HG03097 (cell line): ENCODE measurements around the gene PTRHD1.

ENCODE experiments used
- ATAC-seq: cut with Tn5 transposase; IDR thresholded peaks from one replicate; pipeline ENCODE4 v1.9.1; 2021; ENCODE audit not compliant: unreplicated experiment, low FRiP score

Gene PTRHD1

GRCh38 chr2:24830786-24831185 lies 37.6 kb upstream of the PTRHD1 start:
- no peak for ATAC-seq

DNA sequence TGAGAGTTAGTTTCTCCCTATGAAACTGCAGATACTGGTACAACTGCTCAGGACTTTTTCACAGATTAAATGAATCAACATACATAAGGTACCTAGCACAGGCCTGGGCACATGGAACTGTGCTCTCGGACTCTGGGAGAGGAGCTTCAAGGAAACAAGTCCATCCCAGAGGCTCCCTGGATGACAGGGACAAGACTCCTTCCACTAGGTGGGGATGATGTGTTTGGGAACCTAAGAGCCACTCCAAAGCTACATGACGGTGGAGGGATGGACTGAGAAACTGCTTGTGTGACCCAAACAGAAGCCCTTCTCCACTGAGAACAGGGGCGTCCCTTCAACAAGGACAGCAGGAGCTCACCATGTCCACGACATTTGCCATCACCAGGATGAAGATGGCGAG lies 37.2 kb upstream of the PTRHD1 start:
- no peak for ATAC-seq

DNA sequence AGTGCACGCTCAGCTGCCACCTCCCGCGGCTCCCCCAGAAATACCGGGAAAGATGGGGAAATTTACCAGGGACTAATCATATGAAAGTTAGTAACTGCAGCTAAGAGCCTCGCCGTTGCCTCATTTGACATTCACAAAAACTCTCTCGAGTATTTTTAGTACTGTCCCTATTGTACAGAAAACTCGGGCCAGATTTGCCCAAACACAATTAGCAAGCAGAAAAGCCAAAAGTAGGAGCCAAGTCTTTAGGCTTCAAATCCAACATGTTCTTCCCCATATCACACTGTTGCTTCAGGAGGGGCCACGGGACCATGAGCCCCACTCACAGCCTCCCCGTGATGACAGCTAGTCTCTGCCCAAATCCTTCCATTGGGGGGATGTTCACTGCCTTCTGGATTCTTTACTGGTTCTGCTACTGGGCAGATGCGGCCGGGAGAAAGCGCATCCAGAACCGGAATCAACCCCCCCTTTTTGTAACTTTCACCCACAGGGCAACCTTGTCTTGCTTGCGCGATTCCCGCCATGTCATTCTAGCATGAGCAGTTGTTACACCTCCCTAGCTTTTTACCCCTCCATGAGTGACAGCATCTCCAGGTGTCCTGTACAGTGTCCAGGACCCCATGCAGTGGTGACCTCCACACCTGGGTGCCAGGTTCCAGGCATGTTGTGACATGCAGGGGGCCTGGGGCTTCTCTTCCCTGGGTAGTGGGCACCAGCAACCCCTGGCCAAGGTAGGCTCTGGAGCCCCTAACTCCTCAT lies 35.2 kb upstream of the PTRHD1 start:
- ATAC-seq: no peak

DNA sequence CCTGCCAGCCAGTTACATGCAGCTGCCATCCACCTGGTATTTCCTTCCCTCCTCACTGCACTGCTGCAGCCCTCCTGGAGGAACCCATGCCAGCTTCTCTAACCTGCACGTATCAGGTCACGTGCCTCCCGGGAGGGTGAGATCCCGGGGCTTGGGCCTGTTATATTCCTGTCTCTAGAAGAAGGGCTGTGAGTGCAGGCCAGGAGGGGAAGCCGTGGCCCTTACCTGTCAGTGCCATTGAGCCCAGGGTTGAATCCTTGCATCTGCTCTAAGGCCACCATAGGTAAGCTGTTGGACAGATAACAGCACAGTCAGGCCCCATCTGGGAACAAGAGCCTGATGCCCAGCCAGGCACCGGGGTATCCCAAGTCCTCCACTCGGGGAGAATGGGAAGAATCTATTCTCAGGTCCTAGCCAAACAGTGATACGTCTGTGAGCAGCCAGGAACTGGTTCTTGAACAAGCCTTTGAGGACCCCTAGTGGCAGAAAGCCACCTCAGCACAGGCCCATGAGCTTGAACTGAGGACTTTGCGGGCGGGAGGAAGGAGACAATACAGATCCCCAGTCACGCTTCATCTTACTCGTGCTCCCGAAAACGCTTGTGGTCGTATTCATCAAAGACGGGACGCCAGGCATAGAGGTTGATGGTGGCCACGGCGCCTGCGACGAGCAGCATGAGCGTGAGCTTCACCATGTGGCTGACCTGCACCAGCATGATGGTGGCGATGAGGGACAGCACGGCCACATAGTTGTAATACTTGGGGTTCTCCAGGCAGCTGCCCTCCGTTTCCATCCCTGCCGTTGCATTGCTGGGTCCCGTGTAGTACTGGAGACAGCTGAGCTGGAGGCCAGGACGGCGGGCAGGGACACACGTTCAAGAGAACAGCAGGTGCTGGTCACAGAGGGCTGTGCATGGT lies 34.4 kb upstream of the PTRHD1 start:
- no peak for ATAC-seq

DNA sequence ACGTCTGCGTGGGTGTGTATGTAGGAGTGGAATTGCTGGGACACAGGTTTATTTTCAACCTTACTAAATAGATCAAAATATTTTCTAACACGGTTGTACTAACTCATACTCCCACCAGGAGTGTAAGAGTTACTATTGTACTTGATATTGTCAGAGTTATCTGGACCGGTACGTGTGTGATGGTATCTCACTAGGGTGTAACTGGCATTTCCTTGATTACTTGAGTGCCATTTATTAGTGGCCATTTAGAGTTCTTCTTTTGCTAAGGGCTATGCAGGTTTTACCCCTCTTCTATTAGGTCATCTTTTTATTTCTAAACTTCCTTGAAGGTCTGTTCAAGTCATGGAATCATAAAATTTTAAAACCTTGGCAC lies 33.6 kb upstream of the PTRHD1 start:
- no peak for ATAC-seq

DNA sequence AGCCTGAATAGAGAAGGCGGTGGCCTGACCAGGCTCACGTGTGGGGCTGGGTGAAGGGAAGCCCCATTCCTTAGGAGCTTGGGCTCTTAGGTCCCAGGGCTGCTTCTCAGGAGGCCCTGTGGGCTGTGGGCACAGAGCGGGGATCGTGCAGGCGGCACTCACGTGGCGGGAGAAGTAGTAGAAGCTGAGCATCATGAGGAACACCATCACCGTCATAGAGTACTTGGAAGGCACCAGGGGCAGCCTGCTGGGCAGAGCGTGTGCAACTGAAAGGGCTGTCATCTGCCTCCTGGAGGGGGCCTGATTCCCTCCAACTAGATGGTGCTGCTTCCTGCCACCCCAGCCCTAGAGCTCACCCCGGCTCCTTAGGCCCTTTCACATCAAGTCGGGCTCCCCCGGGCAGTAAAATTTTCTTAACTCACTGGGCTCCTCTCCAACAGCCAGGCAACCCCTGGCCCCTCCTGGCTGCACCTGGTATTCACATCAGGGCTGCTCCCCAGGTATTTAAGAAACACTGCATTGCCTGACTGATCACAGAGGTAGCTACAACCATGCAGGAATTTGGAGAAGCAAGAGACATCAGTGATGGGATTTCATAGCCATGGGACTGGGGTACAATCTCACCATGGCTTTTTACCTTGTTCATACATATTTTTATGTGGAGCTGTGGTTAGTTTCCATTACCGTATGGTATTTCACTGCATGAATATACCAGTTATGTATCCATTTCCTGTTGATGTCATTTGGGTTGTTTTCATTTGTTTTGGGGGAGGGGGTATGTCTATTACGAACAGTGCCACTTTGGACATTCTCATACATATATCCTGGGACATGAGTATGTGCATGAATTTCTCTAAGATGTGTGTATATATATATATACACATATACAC lies 32.9 kb upstream of the PTRHD1 start:
- ATAC-seq: no peak

- ATAC-seq: no peak
Measured at GRCh38 chr2:24824966-24825882, 32.0 kb upstream of the PTRHD1 start.

DNA sequence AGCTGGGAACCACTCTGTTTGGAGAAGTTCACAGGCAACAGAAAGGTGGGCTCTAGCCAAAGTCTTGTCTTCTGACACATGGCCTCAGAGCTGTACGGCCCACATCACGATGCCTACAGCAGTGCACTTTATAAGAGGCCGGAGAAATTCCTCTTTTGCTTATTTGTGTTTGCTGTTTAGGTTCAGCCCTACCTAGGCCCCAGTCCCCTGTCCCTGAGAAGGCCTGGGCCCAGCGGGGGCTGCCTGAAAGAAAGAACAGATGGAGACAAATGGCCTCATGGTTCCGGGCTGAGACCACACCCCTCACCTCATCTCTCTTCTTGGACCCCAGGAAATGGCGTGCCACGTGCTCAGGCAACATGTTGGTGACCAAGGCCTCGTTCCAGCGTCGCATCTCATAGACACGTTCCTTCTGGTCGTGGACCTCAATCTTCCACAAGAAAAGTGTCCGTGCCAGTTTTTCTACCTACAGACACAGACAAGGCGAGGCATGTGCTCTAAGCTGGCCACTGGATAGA lies 30.9 kb upstream of the PTRHD1 start:
- ATAC-seq: no peak

DNA sequence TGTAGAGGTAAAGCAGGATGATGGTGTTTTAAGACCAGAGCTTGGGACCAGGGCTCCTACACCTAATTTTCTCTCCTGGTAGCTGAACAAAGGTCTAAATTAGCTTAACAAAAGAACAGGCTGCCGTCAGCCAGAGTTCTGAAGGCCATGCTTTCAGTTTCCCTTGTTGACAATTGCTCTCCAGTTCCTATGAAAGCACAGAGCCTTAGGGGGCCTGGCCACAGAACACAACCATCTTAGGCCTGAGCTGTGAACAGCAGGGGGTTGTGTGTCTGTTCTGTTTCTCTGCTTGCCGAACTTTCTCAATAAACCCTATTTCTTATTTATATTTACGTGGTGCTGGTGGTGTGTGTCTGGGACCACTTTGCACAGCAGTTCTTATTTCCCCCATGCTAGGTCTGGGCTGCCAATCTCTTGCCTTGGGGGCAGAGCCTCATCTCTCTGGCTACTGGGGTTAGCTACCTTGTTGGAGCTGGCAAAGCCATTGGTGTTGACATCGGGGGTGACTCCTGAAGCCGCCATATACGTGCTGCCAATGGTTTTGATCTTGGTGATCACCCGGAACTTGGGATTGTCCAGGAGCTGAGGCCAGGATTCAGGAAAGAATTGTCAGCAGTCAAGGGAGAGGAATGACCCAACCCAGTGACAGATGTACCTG lies 29.0 kb upstream of the PTRHD1 start:
- ATAC-seq: no peak

- ATAC-seq: no peak
Measured at GRCh38 chr2:24821433-24821891, 28.3 kb upstream of the PTRHD1 start.

DNA sequence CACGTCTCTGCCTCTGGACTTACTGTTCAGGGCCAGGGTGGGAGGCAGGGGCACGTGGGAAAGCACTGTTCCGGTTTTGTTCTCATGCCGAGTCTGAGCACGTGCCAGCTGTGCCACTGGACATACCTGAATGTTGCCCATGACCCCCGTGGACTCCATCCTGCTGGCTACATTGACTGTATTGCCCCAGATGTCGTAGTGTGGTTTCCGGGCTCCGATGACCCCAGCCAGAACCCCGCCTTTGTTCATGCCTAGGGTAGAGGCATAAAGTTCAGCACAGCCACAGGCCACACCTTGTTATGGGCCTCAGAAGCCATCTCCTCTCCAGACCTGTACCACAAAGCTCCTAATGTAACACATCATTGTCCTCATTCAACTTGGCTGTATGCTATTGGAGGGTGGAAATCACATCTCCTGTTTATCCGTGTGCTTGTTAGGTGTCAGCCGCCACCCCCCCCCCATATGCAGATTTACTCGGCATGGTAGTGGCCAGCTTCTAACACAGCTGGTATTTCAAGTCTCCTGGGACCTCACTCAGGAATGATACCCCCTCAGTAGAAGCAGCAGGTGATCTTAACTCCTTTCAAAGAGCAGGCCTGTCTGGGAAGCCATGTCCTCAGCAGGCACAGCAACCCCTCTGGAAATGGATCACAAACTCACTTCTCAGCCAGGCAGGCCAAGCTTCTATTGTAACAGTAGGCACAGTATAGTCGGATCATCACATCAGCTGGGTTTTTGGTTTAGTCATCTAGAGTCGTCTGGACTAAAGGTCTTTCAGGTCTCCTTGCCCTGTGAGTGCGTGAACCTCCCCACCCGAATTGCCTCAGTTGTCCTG lies 27.6 kb upstream of the PTRHD1 start:
- no peak for ATAC-seq

DNA sequence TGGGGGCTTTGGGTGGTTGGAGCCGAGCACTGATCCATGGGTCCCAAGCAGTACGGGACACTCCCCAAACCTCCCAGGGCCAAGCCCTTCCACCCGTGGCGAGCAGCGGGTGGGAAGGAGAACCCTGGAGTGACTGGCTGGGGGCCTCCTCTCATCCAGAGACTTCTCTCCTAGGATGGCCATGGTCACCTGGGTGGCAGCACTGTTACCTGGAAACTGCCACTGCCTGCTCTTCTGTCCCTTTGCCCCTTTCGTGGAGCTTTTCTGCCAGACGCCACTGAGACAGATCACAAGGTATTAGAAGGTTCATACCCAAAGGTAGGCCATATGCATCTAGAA lies 27.0 kb upstream of the PTRHD1 start:
- ATAC-seq: no peak

DNA sequence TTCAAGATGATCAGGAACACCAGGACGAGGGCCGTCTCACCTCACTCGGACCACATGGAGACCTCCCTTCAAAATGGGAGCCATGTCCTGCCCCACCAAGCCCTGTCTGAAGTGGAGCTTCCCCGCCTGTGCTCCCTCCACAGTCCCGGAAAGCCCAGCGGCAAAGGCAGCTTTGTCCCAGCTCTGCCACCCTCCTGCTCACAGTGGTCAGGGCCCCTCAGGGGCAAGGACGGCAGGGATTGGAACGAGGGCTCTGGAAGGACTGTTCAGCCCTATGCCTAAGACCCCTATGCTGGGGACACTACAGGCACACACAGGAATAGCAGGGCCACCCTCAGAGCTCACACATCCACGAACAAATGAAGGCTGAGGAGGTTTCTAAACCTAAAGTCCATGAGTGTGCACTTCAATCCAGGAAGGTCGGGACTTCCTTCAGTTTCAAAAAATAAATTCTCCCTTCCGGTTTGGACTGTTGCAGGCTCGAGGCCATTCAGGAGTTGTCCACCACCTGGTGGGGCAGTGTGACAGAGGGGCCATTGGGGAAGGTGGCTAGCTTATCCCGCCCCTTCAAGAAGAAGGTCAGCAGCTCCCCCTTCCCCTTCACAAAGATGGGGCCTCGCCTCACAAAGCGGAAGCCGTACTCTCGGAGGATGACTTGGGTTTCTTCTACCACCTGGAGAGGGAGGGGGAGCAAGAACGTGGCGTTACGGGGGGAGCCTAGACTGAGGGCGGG lies 26.4 kb upstream of the PTRHD1 start:
- ATAC-seq: no peak

- no peak for ATAC-seq
Measured at GRCh38 chr2:24818721-24819167, 25.6 kb upstream of the PTRHD1 start.

GRCh38 chr2:24816884-24817283 lies 23.7 kb upstream of the PTRHD1 start:
- no peak for ATAC-seq

DNA sequence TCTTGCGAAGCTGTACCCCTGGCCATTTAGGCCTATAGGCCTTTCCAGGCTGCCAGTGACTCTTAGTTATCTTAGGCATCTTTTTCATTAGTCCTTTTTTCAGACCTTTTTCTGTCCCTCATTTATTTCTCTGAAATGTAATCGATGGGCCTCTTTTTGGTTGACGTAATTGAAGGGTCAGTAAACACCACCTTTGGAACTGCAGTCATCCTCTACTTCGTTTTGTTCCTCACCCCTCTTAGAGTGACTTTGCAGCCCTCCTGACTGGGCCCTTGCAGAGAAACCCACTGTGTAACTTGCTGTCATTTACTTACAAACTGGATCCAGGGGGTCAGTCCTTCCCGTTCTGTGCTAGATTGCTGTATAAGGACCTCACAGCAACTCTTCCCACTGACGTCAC lies 23.2 kb upstream of the PTRHD1 start:
- no peak for ATAC-seq

DNA sequence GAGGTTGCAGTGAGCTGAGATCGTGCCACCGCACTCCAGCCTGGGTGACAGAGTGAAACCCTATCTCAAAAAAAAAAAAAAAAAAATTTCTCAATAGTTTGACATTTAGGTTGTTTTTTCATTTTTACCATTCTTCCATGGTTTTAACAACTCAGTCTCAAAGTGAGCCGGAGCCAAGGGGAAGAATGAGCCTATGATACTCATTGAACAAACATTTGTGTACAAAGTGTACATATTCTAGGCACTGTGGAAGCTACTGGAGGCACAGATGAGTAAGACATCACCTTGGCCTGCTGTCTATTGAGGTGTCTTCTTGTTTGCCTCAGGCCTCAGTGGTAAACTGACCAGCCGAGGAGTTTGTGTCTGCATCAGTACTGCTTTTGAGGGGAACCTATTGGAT lies 22.0 kb upstream of the PTRHD1 start:
- no peak for ATAC-seq

- no peak for ATAC-seq
Measured at GRCh38 chr2:24814516-24814915, 21.3 kb upstream of the PTRHD1 start.
